IMR-90 (cell line): ENCODE results near the gene UBA7. TPM values are rescaled to one million over a fixed set of nuclear protein-coding genes. Genes with fewer than 3 reads are reported as not detected.

Experiments
- ATAC-seq: fragments of 200-7000 bp; cut with Tn5 transposase; 2 replicates; pipeline ENCODE4 v1.9.1; 2020; ENCODE audit warnings: low read depth, mild to moderate bottlenecking, moderate library complexity
- BruUV-seq: library from RNA; stranded (reverse); fragments of 400-500 nt; replicated peaks from 2 replicates; lab custom pipeline; 2021; lab: Mats Ljungman, UMichigan
- CTCF ChIA-PET: fragments of 300-600 bp; formaldehyde crosslinking; extraction: SDS; loops from one replicate; lab custom pipeline; 2021; ENCODE audit warnings: antibody characterized with exemption; lab: Yijun Ruan, JAX
- POLR2A ChIA-PET: fragments of 300-600 bp; sonication (Branson Sonifier 250); formaldehyde crosslinking; loops from one replicate; lab custom pipeline; 2022; ENCODE audit warnings: antibody characterized with exemption; ENCODE audit not compliant: unreplicated experiment; lab: Charles Lee
- DNase-seq: peaks from one replicate; pipeline ENCODE4 v3.0.0; 2013
- H2AFZ ChIP-seq: replicated peaks from 2 replicates; pipeline ENCODE3; 2013; ENCODE audit warnings: low read length, mild to moderate bottlenecking; ENCODE audit not compliant: poor library complexity
- H2AK5ac ChIP-seq: 2 replicates; pipeline ENCODE4 v1.6.1; 2013; ENCODE audit warnings: low read depth, low read length, inconsistent platforms
- H2AK9ac ChIP-seq: replicated peaks from 2 replicates; pipeline ENCODE3; 2013; ENCODE audit warnings: mild to moderate bottlenecking, low read depth, low read length, moderate library complexity; ENCODE audit not compliant: poor library complexity
- H2BK120ac ChIP-seq: 2 replicates; pipeline ENCODE4 v1.6.1; 2013; ENCODE audit warnings: low read depth, low read length, inconsistent platforms
- H2BK15ac ChIP-seq: 3 replicates; pipeline ENCODE4 v1.6.1; 2013; ENCODE audit warnings: low read depth, low read length, inconsistent platforms
- H2BK20ac ChIP-seq: 2 replicates; pipeline ENCODE4 v1.6.1; 2013; ENCODE audit warnings: low read depth, mild to moderate bottlenecking, inconsistent platforms, low read length, moderate library complexity
- H2BK5ac ChIP-seq: 2 replicates; pipeline ENCODE4 v1.6.1; 2013; ENCODE audit warnings: mild to moderate bottlenecking, low read depth, low read length, inconsistent platforms; ENCODE audit not compliant: poor library complexity, severe bottlenecking
- H3K14ac ChIP-seq: replicated peaks from 2 replicates; pipeline ENCODE4 v1.6.1; 2013; ENCODE audit warnings: low read depth, low read length, inconsistent platforms
- H3K18ac ChIP-seq: 2 replicates; pipeline ENCODE4 v1.6.1; 2013; ENCODE audit warnings: low read depth, low read length, control low read depth
- H3K23ac ChIP-seq: 2 replicates; pipeline ENCODE4 v1.6.1; 2013; ENCODE audit warnings: low read depth, low read length, inconsistent platforms
- H3K27ac ChIP-seq: 2 replicates; pipeline ENCODE4 v1.5.1; 2013; ENCODE audit warnings: mild to moderate bottlenecking, control low read depth, low read length; ENCODE audit not compliant: insufficient read depth
- H3K27me3 ChIP-seq: 2 replicates; pipeline ENCODE4 v1.6.1; 2013; ENCODE audit warnings: low read length; ENCODE audit not compliant: control insufficient read depth, insufficient read depth
- H3K36me3 ChIP-seq: 2 replicates; pipeline ENCODE4 v1.6.1; 2013; ENCODE audit warnings: low read length, mixed read lengths; ENCODE audit not compliant: control insufficient read depth, insufficient read depth
- H3K4ac ChIP-seq: 2 replicates; pipeline ENCODE4 v1.6.1; 2013; ENCODE audit warnings: low read depth, low read length, inconsistent platforms
- H3K4me1 ChIP-seq: 2 replicates; pipeline ENCODE4 v1.6.1; 2013; ENCODE audit warnings: low read length, mixed read lengths; ENCODE audit not compliant: control insufficient read depth, insufficient read depth
- H3K4me2 ChIP-seq: 2 replicates; pipeline ENCODE4 v1.6.1; 2013; ENCODE audit warnings: low read depth, mild to moderate bottlenecking, control low read depth, low read length, moderate library complexity
- H3K4me3 ChIP-seq: 2 replicates; pipeline ENCODE4 v1.5.1; 2013; ENCODE audit warnings: low read depth, mild to moderate bottlenecking, control low read depth, low read length, moderate library complexity; ENCODE audit not compliant: insufficient read depth
- H3K56ac ChIP-seq: 2 replicates; pipeline ENCODE4 v1.6.1; 2013; ENCODE audit warnings: low read length, inconsistent platforms; ENCODE audit not compliant: insufficient read depth; ENCODE audit errors: extremely low read depth
- H3K79me1 ChIP-seq, 2 experiments: 2 replicates each; pipeline ENCODE4 v1.6.1; 2013; ENCODE audit warnings: low read length in 2 of 2, inconsistent platforms in 1 of 2, low read depth in 1 of 2
- H3K9ac ChIP-seq: 2 replicates; pipeline ENCODE4 v1.6.1; 2013; ENCODE audit warnings: low read depth, low read length, control low read depth
- H3K9me1 ChIP-seq: 2 replicates; pipeline ENCODE4 v1.6.1; 2013; ENCODE audit warnings: low read length, inconsistent platforms; ENCODE audit not compliant: insufficient read depth
- H3K9me3 ChIP-seq: 2 replicates; pipeline ENCODE4 v1.6.1; 2013; ENCODE audit warnings: low read length; ENCODE audit not compliant: control insufficient read depth, insufficient read depth
- H4K20me1 ChIP-seq: 2 replicates; pipeline ENCODE4 v1.6.1; 2013; ENCODE audit warnings: low read length, inconsistent platforms; ENCODE audit not compliant: insufficient read depth
- H4K5ac ChIP-seq: 2 replicates; pipeline ENCODE4 v1.6.1; 2013; ENCODE audit warnings: mild to moderate bottlenecking, low read depth, low read length, control low read depth
- H4K8ac ChIP-seq, 2 experiments: 2 replicates each; pipeline ENCODE4 v1.6.1; 2013; ENCODE audit warnings: low read depth in 2 of 2, low read length in 2 of 2, control low read depth in 1 of 2, inconsistent platforms in 1 of 2
- H4K91ac ChIP-seq: 2 replicates; pipeline ENCODE4 v1.6.1; 2013; ENCODE audit warnings: low read depth, low read length, inconsistent platforms; ENCODE audit not compliant: insufficient read depth
- MAFK ChIP-seq: IDR thresholded peaks from 2 replicates; pipeline ENCODE4 v1.6.1; 2012; ENCODE audit warnings: low read depth, low read length, improper control_type of control experiment
- MAZ ChIP-seq: IDR thresholded peaks from 2 replicates; pipeline ENCODE4 v1.6.1; 2012; ENCODE audit warnings: low read depth, mild to moderate bottlenecking, low read length, improper control_type of control experiment, moderate library complexity, borderline replicate concordance
- WGBS, 2 experiments: methylation state at CpG; one replicate each; pipeline versions ENCODE4 v1.1.5 to v1.1.7; 2013; ENCODE audit warnings: missing lambda C conversion rate in 2 of 2; ENCODE audit not compliant: insufficient read length in 1 of 2; ENCODE audit errors: extremely low coverage in 2 of 2; 5-methylcytosine and 5-hydroxymethylcytosine counted together
- dilution Hi-C: fragments of 300-500 bp; cut with HindIII; formaldehyde crosslinking; loops from one replicate; pipeline ENCODE4 v1.14.3; 2018; ENCODE audit warnings: low sequenced_read_pairs; ENCODE audit not compliant: unreplicated experiment
- in situ Hi-C: fragments of 300-500 bp; cut with MboI; formaldehyde crosslinking; loops from 3 replicates; pipeline ENCODE4 v1.14.3; 2019; ENCODE audit warnings: low sequenced_read_pairs, inconsistent platforms, mixed read lengths
- intact Hi-C: fragments of 100-400 bp; cut with micrococcal nuclease; formaldehyde crosslinking; loops from 2 replicates; pipeline ENCODE4 v1.10.0; 2022
- polyA plus RNA-seq, 3 experiments: library from polyadenylated mRNA; depleted of rRNA; stranded (reverse); fragments of >200 nt; gene quantifications; 2 replicates each; pipeline ENCODE4 v1.2.3, GENCODE V29; 2012; ENCODE audit warnings: low replicate concordance in 1 of 3
- total RNA-seq: library from RNA; depleted of rRNA; stranded (reverse); fragments of >200 nt; gene quantifications from 2 replicates; pipeline ENCODE4 v1.2.3, GENCODE V29; 2012

UBA7 gene
- total and polyA plus RNA-seq, 2 of the 4 experiments (the other 2 are of a cell fraction), result 18.6 to 57.8 TPM

- Histone ChIP-seq H3K79me1 (peaks cover 14 to 24% of the 10 kb centered on the region in 2 experiments), H3K4me2 (peak overlapping the region; percentile 82), H3K23ac (no peak overlapping the region), H3K56ac (no peak overlapping the region), H3K27ac (no peak overlapping the region), H4K5ac (no peak overlapping the region), H2BK5ac (no peak overlapping the region), H3K4me1 (peaks cover 2% of the 10 kb centered on the region; the same call in 1 of the 2 replicates), H2BK20ac (no peak overlapping the region), H4K8ac (peak overlapping the region in 1 of 2 experiments; percentile 45; a peak in 1 of 4 replicates), H3K4me3 (peak overlapping the region; percentile 81; the same call in 1 of the 2 replicates), H3K9me1 (peaks cover 8% of the 10 kb centered on the region), H3K27me3 (peaks cover 2% of the 10 kb centered on the region; the same call in 1 of the 2 replicates), H3K36me3 (no peaks in the 10 kb centered on the region), H2AFZ (peak overlapping the region; percentile 41), H2AK5ac (peak overlapping the region; percentile 14; the same call in 1 of the 2 replicates), H3K4ac (no peak overlapping the region), H3K9ac (peak overlapping the region; percentile 32; the same call in 1 of the 2 replicates), H3K9me3 (no peaks in the 10 kb centered on the region), H4K20me1 (no peaks in the 10 kb centered on the region), H2BK15ac (no peak overlapping the region), H2BK120ac (no peak overlapping the region), H3K18ac (no peak overlapping the region), H3K14ac (no peak overlapping the region), H4K91ac (no peak overlapping the region), H2AK9ac (no peak overlapping the region)
- intact Hi-C loops (no loop called here), dilution Hi-C loops (no loop called here), in situ Hi-C loops (no loop called here)
- ATAC-seq (no peak), DNase-seq (no peak)
- no TSS peak for BruUV-seq
- no peak for TF ChIP-seq MAZ
- TF ChIP-seq MAFK, result peak; percentile 73
- WGBS, 2 experiments, result no CpG with 5 or more reads among the region's 5 CpGs
- ChIA-PET POLR2A (no interaction called here), CTCF (interaction anchor here (0.6 kb wide), 1 partner anchor 12 kb away, joined by 3 read pairs; no protein-coding TSS in a partner anchor)
Measured at GRCh38 chr3:49855662-49856061, 41.9 kb upstream of the UBA7 start.
